ENCODE data around the gene LGALS3BP. TPM values are rescaled to one million over a fixed set of nuclear protein-coding genes. Genes with fewer than 3 reads are reported as not detected.

The LGALS3BP gene
- total and polyA plus RNA-seq, 2 experiments from 2014 or later = 185 to 213 TPM

DNA sequence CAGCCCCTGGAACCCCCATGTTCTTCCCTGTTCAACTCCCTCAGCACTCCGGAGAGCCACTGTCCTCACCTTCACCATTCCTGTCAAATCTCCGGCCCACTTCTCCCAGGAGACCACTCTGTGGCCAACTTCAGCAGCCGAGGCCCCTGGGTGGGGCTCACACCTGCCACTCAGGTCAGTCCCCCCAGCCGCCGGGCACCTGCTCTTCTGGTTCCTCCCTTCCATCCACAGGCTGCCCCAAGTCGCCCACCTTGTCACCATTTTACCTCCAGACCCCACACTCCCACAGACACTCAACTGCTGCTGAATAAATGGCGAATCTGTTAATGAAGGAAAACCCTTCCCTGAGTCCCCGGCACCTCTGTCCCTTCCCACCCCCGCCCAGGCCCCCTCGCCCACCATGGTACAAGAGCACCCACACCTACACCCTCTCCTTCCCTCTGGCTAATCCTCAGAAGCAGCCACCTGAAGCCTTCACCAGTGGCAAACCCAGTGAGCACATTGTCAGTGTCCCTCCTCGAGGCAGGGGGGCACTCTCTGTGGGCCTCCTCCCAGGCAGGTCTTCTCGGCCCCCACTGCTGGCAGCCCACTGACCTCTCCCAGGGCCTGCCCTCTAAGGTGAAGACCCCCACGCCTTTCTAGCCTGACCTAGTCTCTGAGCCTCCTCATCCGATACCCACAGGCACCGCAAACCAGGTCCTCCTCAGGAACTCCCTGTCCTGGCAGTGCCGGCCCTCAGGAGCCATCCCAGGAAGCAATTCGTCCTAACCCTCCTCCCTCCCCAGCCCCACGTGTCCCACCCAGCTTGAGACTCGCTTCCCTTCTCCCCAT lies 21.7 kb upstream of the LGALS3BP start:
- peaks cover 7% of the 10 kb centered on the region for H3K36me3 ChIP-seq
- H3K27me3 ChIP-seq = no peaks in the 10 kb centered on the region
- TF ChIP-seq, protein P1, sequence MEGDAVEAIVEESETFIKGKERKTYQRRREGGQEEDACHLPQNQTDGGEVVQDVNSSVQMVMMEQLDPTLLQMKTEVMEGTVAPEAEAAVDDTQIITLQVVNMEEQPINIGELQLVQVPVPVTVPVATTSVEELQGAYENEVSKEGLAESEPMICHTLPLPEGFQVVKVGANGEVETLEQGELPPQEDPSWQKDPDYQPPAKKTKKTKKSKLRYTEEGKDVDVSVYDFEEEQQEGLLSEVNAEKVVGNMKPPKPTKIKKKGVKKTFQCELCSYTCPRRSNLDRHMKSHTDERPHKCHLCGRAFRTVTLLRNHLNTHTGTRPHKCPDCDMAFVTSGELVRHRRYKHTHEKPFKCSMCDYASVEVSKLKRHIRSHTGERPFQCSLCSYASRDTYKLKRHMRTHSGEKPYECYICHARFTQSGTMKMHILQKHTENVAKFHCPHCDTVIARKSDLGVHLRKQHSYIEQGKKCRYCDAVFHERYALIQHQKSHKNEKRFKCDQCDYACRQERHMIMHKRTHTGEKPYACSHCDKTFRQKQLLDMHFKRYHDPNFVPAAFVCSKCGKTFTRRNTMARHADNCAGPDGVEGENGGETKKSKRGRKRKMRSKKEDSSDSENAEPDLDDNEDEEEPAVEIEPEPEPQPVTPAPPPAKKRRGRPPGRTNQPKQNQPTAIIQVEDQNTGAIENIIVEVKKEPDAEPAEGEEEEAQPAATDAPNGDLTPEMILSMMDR (IDR thresholded peaks at IDR 0.05; ENCODE audit: low read depth, low read length) = no peak
- no peak overlapping the region for H3K4me3 ChIP-seq
- no peak overlapping the region for H3K27ac ChIP-seq
- H3K4me1 ChIP-seq (ENCODE audit: low read depth) = no peaks in the 10 kb centered on the region
- DNase-seq (ENCODE audit: low read depth in 1 of 2, low spot score in 1 of 2) = no peak
- H3K9me3 ChIP-seq (ENCODE audit: low read depth) = no peaks in the 10 kb centered on the region

DNA sequence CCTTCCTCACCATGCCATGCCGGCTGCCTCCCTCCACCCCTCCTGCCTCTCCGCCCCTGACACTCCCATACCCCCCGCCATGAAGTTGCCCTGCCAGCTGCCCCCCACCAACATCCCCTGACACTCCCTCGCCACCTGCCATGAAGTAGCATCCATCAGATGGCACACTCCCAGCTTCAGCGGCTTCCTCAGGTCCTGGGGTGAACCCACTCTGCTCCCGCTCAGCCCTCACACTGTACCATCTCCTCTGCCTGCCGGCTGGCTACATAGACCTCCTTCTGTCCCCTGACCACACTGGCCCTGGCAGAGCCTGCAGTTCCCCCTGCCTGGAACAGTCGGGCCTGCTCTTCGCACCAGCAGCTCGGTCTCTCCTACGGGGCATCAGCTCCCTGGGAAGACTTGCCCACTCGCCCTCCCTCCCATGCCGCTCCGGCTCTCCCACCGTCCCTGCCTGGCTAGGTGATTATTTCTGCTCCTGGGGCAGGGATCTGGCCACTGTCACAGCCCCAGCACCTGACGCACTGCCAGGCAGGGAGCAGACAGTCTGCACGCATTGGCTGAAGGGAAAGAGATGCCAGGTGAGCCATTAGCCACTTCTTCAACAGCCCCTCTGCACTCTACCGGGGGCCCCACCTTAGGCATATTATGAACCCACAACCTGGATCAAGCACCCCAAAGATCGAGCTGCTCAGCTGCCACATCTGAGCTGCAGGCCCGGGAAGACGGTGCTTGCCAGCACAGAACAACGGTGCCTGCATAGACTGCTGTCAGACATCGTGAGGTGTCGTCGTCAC lies 20.9 kb upstream of the LGALS3BP start:
- TF ChIP-seq, protein P1 (IDR thresholded peaks at IDR 0.05; ENCODE audit: low read depth, low read length) = no peak

DNA sequence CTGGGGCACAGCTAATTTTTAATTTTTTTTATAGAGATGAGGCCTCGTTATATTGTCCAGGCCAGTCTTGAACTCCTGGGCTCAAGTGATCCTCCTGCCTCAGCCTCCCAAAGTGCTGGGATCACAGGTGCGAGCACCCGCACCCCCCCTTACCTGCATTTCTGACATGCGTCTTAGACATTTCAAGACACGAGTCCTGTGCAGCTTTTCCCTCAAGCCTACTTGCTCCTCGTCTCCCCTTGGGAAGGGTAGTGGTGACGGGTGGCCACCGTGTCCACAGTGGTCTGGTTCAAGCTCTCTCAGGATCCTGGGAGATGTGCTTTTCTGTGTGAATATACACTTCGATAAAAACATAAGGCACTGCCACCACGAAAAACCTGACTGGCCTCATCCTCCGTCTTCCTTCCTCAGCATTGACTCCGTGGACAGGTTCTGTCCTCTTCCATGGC lies 20.2 kb upstream of the LGALS3BP start:
- no peaks in the 10 kb centered on the region for H3K9me3 ChIP-seq (ENCODE audit: low read depth)
- TF ChIP-seq, protein P1 (IDR thresholded peaks at IDR 0.05; ENCODE audit: low read depth, low read length) = no peak
- H3K4me1 ChIP-seq (ENCODE audit: low read depth) = no peaks in the 10 kb centered on the region
- H3K27me3 ChIP-seq = no peaks in the 10 kb centered on the region
- H3K36me3 ChIP-seq = peaks cover 14% of the 10 kb centered on the region
- H3K27ac ChIP-seq = no peak overlapping the region
- DNase-seq (ENCODE audit: low read depth in 1 of 2, low spot score in 1 of 2) = no peak
- no peak overlapping the region for H3K4me3 ChIP-seq

More for the DNA sequence above, 20.9 kb upstream of the LGALS3BP start:
- no peaks in the 10 kb centered on the region for H3K27me3 ChIP-seq
- H3K4me3 ChIP-seq = no peak overlapping the region
- no peak for DNase-seq (ENCODE audit: low read depth in 1 of 2, low spot score in 1 of 2)
- H3K27ac ChIP-seq = no peak overlapping the region
- H3K36me3 ChIP-seq = peaks cover 11% of the 10 kb centered on the region
- H3K9me3 ChIP-seq (ENCODE audit: low read depth) = no peaks in the 10 kb centered on the region
- H3K4me1 ChIP-seq (ENCODE audit: low read depth) = no peaks in the 10 kb centered on the region

- Histone ChIP-seq H3K4me3 (no peak overlapping the region), H3K4me1 (ENCODE audit: low read depth) (no peaks in the 10 kb centered on the region), H3K9me3 (ENCODE audit: low read depth) (no peaks in the 10 kb centered on the region), H3K27me3 (no peaks in the 10 kb centered on the region), H3K36me3 (peaks cover 14% of the 10 kb centered on the region), H3K27ac (no peak overlapping the region)
- TF ChIP-seq, protein P1 (IDR thresholded peaks at IDR 0.05; ENCODE audit: low read depth, low read length) = no peak
- DNase-seq (ENCODE audit: low read depth in 1 of 2, low spot score in 1 of 2) = no peak
Measured at GRCh38 chr17:78999056-78999768, 19.5 kb upstream of the LGALS3BP start.

GRCh38 chr17:78998311-78999055 lies 18.8 kb upstream of the LGALS3BP start:
- peaks cover 14% of the 10 kb centered on the region for H3K36me3 ChIP-seq
- H3K27me3 ChIP-seq = no peaks in the 10 kb centered on the region
- peak in 1 of 2 donors; percentile 14 for DNase-seq (ENCODE audit: low read depth in 1 of 2, low spot score in 1 of 2)
- H3K27ac ChIP-seq = no peak overlapping the region
- no peaks in the 10 kb centered on the region for H3K4me1 ChIP-seq (ENCODE audit: low read depth)
- TF ChIP-seq, protein P1 (IDR thresholded peaks at IDR 0.05; ENCODE audit: low read depth, low read length) = no peak
- H3K9me3 ChIP-seq (ENCODE audit: low read depth) = no peaks in the 10 kb centered on the region
- no peak overlapping the region for H3K4me3 ChIP-seq

Measured in cardiac muscle cell (in vitro differentiated cells and primary cell).